Endothelial cell (in vitro differentiated cells): ENCODE results near the gene IFI27L1. TPM values are rescaled to one million over a fixed set of nuclear protein-coding genes. Genes with fewer than 3 reads are reported as not detected.

Source experiments
- DNase-seq: peaks from one replicate; pipeline ENCODE4 v3.0.0; 2021; ENCODE audit warnings: low spot score
- H3K27ac Mint-ChIP-seq: one replicate; pipeline ENCODE4 v1.8.0; 2021; ENCODE audit warnings: mixed read lengths, inconsistent platforms; ENCODE audit not compliant: unreplicated experiment
- H3K27me3 Mint-ChIP-seq: one replicate; pipeline ENCODE4 v1.8.0; 2021; ENCODE audit warnings: mild to moderate bottlenecking, moderate library complexity, mixed read lengths, inconsistent platforms; ENCODE audit not compliant: unreplicated experiment
- H3K36me3 Mint-ChIP-seq: one replicate; pipeline ENCODE4 v1.8.0; 2021; ENCODE audit warnings: mild to moderate bottlenecking, low read depth, mixed read lengths, inconsistent platforms; ENCODE audit not compliant: unreplicated experiment
- H3K4me1 Mint-ChIP-seq: one replicate; pipeline ENCODE4 v1.8.0; 2021; ENCODE audit warnings: mild to moderate bottlenecking, mixed read lengths, inconsistent platforms; ENCODE audit not compliant: unreplicated experiment
- H3K4me3 Mint-ChIP-seq: one replicate; pipeline ENCODE4 v1.8.0; 2021; ENCODE audit warnings: mild to moderate bottlenecking, mixed read lengths, inconsistent platforms; ENCODE audit not compliant: unreplicated experiment
- H3K9me3 Mint-ChIP-seq: one replicate; pipeline ENCODE4 v1.8.0; 2021; ENCODE audit warnings: mixed read lengths, inconsistent platforms; ENCODE audit not compliant: unreplicated experiment
- total RNA-seq: library from RNA; stranded (reverse); fragmentation: NEBNext Ultra II Directional; extraction: Animal tissue kit (Norgen Biotek cat#: 25700); gene quantifications from one replicate; pipeline ENCODE4 v1.2.1, GENCODE V29; 2021; ENCODE audit not compliant: unreplicated experiment
- TF ChIP-seq, protein P1 (sequence below): fragments of 200-600 bp; sonication (generic); IDR thresholded peaks from one replicate; pipeline ENCODE4 v1.5.0; 2021; ENCODE audit warnings: antibody characterized with exemption; ENCODE audit not compliant: unreplicated experiment

IFI27L1 gene
- total RNA-seq, 1 donor from 2014 or later: 33.5 TPM

DNA sequence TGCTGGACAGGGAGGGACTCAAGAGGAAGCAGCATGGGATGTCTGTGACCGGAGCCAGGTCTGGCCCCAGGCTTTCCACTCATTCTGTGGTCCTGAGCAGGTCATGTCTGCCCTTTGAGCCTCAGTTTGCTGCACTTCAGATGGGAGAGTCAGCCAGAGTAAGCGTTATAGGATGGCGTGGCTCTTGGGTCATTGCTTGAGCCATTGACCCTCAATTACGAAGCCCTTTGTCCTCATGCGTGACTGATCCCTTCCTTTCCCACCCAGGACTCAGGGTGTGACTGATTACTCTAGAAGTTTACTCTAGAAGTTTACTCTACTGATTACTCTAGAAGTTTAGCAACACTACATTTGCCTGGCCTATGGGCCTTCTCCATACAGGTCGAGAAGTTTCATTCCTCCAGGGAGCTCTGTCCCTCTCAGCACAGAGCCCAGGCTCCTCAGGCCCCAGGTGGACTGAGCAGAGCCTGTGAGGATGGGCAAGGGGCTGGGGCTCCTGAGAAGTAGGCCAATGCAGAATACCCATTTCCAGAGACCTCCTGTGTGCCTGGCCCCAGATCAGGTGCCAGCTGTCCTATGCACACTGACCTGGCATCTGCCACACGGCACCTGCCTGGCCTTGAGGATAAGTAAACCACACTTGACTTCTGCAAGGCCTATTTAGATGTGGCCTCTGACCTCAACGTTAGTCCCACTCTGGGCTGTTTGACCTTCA lies 21.8 kb downstream of the IFI27L1 start:
- Mint-ChIP-seq H3K27ac (no peak overlapping the region), H3K9me3 (no peaks in the 10 kb centered on the region), H3K36me3 (peaks cover 4% of the 10 kb centered on the region), H3K4me3 (no peak overlapping the region), H3K4me1 (no peaks in the 10 kb centered on the region), H3K27me3 (peaks cover 4% of the 10 kb centered on the region)
- TF ChIP-seq, protein P1, sequence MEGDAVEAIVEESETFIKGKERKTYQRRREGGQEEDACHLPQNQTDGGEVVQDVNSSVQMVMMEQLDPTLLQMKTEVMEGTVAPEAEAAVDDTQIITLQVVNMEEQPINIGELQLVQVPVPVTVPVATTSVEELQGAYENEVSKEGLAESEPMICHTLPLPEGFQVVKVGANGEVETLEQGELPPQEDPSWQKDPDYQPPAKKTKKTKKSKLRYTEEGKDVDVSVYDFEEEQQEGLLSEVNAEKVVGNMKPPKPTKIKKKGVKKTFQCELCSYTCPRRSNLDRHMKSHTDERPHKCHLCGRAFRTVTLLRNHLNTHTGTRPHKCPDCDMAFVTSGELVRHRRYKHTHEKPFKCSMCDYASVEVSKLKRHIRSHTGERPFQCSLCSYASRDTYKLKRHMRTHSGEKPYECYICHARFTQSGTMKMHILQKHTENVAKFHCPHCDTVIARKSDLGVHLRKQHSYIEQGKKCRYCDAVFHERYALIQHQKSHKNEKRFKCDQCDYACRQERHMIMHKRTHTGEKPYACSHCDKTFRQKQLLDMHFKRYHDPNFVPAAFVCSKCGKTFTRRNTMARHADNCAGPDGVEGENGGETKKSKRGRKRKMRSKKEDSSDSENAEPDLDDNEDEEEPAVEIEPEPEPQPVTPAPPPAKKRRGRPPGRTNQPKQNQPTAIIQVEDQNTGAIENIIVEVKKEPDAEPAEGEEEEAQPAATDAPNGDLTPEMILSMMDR: no peak
- DNase-seq: no peak

DNA sequence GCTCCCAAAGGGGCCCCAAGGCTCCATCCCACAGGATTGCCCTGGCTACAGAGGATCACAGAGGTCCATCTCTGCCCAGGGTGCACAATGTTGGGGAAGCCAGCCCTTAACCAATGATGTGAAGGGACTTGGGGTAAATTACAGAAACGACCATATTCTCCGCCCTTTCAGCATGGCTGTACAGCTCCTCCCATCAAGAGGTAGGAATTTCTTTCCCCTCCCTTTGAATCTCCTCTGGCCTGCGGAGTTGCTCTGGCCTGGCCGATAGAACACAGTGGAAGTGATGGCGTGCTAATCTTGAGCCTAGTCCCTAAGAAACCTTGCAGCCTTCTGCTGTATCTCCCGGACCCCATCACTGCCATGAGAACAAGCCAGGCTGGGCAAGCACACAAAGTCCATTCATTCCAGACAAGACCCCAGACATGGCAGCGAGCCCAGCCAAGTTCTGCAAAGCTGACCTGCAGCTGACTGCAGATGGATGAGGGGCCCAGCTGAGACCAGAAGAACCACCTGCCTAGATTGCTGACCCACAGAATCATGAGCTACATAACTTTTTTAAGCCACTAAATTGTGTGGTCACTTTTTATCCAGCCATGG lies 22.5 kb downstream of the IFI27L1 start:
- Mint-ChIP-seq H3K27ac (no peak overlapping the region), H3K27me3 (peaks cover 4% of the 10 kb centered on the region), H3K4me3 (no peak overlapping the region), H3K36me3 (peaks cover 4% of the 10 kb centered on the region), H3K4me1 (no peaks in the 10 kb centered on the region), H3K9me3 (no peaks in the 10 kb centered on the region)
- TF ChIP-seq, protein P1: no peak
- DNase-seq: no peak

DNA sequence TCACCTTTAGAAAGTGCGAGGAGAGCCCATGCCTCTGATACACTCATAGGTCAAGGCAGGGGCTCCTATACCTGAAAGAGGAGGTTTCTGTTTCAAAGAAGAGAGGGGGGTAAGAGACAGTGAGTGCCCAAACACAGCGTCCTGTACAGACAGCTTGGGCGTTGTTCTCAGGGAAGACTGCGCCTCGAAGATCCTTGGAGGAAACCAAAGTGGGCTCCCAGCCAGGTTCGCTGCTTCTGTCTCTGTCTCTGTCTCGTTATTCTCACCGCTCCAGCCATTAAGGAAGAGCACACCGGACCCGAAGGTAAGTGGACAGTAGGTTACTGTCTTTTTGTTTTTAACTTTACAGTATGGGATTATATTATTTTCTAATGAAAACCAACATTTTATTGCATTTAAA lies 23.6 kb downstream of the IFI27L1 start:
- Mint-ChIP-seq H3K27ac (no peak overlapping the region), H3K9me3 (no peaks in the 10 kb centered on the region), H3K36me3 (peaks cover 4% of the 10 kb centered on the region), H3K4me3 (no peak overlapping the region), H3K27me3 (peaks cover 2% of the 10 kb centered on the region), H3K4me1 (no peaks in the 10 kb centered on the region)
- TF ChIP-seq, protein P1: no peak
- DNase-seq: no peak

DNA sequence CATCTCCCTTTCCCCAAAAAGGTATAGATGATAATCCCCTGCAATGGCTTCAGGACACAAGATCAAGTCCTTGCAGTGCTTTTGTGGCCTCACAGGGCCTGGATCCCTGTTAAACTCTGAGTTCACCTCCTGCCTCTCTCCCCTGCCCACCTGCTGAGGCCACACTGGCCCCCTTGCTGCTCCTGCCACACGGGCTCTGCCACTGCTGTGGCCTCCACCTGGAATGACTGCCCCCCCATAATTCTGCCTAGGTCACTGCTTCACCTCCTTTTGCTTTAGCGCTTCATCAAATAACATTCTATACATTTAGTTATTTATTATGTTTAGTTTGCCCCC lies 28.8 kb downstream of the IFI27L1 start:
- Mint-ChIP-seq H3K4me1 (no peaks in the 10 kb centered on the region), H3K27me3 (peaks cover 1% of the 10 kb centered on the region), H3K4me3 (no peak overlapping the region), H3K27ac (no peak overlapping the region), H3K9me3 (no peaks in the 10 kb centered on the region), H3K36me3 (no peaks in the 10 kb centered on the region)
- TF ChIP-seq, protein P1: no peak
- DNase-seq: no peak

DNA sequence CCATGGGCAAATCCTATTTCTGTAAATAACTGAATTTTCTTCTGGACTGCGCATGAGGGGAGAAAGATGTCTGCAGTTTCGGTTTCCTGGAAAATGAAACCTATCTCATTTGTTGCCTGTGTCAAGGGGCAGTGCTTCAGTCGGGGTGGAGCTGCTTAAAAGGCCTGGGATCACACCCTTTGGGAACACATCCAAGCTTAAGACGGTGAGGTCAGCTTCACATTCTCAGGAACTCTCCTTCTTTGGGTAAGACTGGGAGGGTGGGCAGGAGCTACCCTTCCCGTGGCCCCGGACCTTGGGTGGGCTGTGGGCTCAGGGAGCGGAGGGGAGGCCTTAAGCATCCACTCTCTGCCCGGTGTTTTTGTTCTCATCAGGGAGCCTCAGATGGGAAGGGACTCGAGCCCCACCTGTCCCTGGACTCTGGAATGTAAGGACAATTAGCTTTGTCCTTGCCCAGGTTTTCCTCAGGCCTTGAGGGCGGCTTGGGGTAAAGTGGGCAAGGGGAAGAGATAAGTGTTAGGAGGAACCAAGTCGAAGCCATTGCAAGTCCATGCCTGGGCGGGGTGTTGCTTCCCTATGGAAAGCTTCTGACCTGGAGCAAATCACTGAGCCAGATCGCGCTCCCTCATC lies 29.6 kb downstream of the IFI27L1 start, which contains the start of gene IFI27:
Gene IFI27 (plus strand): TSS at position 185 of the 630 bp plus-strand sequence.
- Mint-ChIP-seq H3K27ac (no peak within 1 kb of the TSS), H3K36me3 (no peaks in the 10 kb centered on the region), H3K4me1 (no peaks in the 10 kb centered on the region), H3K4me3 (no peak within 1 kb of the TSS), H3K9me3 (no peaks in the 10 kb centered on the region), H3K27me3 (peaks cover 1% of the 10 kb centered on the region)
- DNase-seq: no peak
- TF ChIP-seq, protein P1: no peak
